HG02623 (cell line): ENCODE data around the gene PAF1.

ENCODE experiments used
- ATAC-seq: cut with Tn5 transposase; IDR thresholded peaks from one replicate; pipeline ENCODE4 v1.9.1; 2021; ENCODE audit warnings: moderate library complexity; ENCODE audit not compliant: unreplicated experiment

The PAF1 gene

DNA sequence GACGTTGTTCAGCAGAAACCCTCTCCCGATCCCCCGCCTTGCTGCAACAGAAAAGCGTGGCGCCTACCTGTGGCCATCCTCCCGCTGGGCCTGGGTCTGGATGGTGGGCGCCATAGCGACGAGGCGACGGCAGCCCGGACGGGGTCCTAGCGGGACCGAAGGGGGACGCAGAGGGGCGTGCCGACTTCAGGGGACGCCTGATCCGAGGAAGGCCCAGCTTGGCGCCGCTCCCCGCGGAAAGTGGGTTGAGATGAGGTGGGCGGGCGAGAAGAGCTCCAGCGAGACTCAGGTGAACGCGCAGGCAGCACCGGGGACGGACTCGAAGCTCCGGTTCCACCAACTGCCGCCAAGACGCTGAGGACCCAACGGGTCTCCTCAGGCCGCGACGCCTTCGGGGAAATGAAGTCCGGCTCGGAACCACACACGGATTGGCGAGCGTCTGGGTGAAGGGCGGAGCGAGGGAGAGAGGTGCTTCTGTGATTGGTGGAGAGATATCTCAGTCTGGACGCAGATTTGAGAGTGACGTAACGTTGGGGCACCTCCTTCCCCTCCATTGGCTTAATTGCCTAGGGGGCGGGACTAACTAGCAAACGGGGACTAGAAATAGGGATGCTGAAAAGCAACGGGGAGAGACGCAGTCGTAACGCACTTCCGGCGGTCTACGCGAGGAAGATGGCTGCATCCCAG lies at the start of gene PAF1, which contains the start of gene MED29:
Gene PAF1, minus strand, starts transcription at position 356 of the 687 bp plus-strand sequence. Its CDS starts 242 bp downstream, at position 114.
Gene MED29, plus strand, starts transcription at position 628 of the 687 bp plus-strand sequence. Its CDS starts 45 bp downstream, at position 673.
- ATAC-seq, result peak; percentile 81

DNA sequence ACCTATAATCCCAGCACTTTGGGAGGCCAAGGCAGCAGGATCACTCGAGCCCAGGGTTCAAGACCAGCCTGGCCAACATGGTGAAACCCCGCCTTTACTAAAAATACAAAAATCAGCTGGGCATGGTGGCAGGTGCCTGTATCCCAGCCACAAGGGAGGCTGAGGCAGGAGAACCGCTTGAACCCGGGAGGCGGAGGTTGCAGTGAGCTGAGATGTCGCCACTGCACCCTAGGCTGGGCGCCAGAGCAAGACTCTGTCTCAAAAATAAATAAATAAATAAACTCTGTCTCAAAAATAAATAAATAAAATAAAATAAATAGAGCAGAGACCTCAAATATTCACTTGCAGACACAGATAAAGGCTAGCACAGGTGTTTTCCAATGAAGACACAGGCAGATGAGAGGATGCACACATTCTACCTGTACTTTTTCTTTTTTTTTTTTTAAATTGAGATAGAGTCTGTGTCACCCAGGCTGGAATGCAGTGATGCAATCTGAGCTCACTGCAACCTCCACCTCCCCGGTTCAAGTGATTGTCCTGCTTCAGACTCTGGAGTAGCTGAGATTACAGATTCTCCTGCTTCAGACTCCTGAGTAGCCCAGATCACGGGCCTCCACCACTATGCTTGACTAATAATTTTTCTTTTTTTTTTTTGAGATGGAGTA lies 47.5 kb upstream of the PAF1 start:
- ATAC-seq, result no peak

DNA sequence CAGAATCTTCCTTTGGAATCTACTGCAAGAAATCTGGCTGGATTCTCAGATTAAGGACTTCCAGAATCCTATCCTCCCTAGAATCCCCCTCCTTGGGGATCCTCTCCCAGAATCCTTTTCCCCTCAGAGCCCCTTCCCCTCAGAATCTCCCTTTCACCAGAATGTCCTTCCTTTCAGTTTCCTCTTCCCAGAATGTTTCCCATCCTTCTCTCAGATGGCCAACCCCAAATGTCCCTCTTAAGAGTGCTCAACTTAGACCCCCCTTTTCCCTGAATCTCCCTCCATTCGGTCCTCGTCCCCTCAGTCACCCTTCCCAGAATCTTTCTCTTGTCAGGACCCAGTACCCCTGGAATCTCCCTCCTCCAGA lies 45.4 kb upstream of the PAF1 start:
- ATAC-seq, result no peak

GRCh38 chr19:39435499-39436349 lies 44.8 kb upstream of the PAF1 start, which contains the start of gene RPS16:
Gene RPS16, minus strand, starts transcription at chr19:39435949. Its CDS starts 54 bp downstream, at chr19:39435895.
- ATAC-seq, result peak; percentile 84

DNA sequence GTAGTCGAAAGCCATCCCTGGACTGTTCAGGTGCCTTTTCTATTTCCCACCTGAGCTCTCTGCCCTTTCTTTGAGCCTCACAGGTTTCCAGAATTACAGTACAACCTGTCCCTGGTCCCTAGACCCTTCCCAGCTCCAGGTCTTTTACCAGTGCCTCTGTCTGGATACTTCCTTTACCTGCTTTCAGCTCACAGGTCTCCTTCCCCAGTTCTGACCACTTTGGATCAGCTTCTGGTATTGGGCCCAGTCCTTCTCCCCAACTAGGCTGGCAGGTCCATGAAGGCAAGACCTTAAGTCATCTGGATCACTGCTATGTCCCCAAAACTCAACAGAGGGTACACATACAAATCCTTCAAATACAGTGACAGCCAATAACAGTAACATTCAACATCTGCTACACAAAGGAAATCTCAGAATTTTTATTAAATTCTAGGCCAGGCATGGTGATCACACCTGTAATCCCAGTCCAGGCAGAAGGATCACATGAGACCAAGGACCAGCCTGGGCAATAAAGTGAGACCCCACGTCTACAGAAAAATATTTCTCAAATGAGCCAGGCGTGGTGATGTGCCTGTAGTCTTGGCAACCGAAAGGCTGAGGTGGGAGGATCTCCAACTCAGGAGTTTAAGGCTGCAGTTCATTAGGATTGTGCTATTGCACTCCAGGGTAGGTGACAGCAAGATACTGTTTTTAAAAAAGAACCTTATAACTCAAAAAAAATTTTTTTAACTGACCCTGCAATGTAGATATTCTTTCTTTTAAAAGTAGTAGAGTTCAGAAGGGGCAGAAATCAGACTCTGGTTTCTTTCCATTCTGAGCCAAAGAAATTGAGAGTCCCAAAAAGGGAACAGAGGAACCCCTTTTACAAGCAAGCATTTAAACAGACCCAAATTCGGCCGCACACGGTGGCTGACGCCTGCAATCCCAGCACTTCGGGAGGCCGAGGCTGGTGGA lies 43.5 kb upstream of the PAF1 start:
- ATAC-seq, result no peak

- no peak for ATAC-seq
Measured at GRCh38 chr19:39433480-39434079, 42.7 kb upstream of the PAF1 start.

DNA sequence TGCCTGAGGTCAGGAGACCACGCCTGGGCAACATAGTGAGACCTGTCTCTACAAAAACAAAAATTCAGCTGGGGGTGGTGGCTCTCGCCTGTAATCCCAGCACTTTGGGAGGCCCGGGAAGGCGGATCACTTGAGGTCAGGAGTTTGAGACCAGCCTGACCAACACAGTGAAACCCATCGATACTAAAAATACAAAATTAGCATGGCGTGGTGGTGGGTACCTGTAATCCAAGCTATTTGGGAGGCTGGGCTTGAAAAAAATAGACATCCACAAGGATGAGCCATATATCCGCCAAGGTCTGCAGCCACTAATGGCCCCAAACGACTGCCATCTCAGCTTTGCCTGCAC lies 41.7 kb upstream of the PAF1 start:
- no peak for ATAC-seq

GRCh38 chr19:39430675-39431593 lies 40.0 kb upstream of the PAF1 start:
- ATAC-seq, result no peak

- ATAC-seq, result no peak
Measured at GRCh38 chr19:39428283-39429112, 37.6 kb upstream of the PAF1 start.

- ATAC-seq, result no peak
Measured at GRCh38 chr19:39427707-39428106, 36.8 kb upstream of the PAF1 start.

- no peak for ATAC-seq
Measured at GRCh38 chr19:39426170-39426569, 35.3 kb upstream of the PAF1 start.

DNA sequence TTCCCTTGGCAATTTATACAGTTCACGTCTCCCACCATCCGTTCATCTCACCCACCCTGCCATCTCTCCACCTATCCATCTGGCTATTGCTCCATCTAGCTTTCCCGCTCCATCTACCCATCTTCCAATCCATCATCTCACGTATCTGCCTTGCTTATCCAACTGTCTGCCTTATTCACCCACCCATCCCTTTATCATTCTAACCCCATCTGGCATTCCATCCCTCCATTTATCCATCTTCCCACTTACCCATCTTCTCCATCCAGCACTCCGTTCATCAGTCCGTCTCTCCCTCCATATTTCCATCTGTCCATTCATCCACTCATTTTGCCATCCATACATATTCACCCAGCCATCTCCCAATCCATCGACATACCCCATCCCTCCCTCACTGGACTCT lies 34.8 kb upstream of the PAF1 start:
- no peak for ATAC-seq

DNA sequence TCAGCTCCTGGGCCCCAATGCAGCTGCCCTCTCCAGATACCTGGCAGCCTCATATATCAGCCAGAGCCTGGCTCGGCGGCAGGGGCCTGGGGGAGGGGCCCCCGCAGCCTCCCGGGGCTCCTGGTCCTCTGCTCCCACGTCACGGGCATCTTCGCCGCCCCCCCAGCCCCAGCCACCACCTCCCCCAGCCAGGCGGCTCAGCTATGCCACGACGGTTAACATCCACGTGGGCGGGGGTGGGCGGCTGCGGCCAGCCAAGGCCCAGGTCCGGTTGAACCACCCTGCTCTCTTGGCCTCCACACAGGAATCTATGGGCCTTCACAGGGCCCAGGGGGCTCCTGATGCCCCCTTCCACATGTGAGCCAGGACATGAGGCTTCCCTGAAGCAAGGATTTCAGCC lies 34.0 kb upstream of the PAF1 start:
- ATAC-seq, result no peak

GRCh38 chr19:39423258-39424086 lies 32.6 kb upstream of the PAF1 start:
- no peak for ATAC-seq

- no peak for ATAC-seq
Measured at GRCh38 chr19:39422020-39422419, 31.1 kb upstream of the PAF1 start.

DNA sequence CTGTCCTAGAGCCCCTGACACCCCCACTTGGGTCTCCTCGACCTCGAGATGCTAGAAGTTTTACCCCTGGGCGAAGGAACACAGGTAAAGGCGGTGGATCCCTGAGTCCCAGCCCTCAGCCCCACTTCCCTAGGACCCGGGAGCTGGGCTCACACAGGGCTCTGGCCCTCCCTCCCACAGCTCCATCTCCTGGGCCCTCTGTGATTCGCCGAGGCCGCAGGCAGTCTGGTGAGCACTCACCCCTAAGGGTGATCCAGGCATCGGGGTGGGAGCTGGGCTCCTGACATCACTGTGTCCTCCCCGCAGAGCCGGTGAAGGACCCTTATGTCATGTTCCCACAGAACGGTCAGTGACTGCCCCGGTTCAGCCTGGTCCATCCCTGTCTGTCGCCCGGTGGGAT lies 29.9 kb upstream of the PAF1 start:
- ATAC-seq, result no peak

DNA sequence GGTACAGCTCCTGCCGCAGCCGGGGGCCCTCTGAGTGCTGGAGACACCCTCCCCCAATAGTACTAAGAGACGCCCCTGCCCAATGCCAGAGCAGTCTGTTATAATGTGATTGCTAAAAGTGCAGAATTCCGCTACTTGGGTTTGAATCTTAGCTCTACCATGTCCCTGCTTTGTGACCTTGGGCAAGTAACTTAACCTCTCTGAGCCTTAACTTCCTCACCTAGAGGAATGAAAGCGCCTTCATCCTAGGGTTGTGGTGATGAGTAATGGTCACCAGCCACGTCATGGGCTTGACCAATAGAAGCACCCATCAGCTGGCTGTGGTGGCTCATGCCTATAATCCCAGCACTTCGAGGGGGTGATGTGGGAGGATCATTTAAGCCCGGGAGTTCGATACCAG lies 28.1 kb upstream of the PAF1 start:
- no peak for ATAC-seq
